Raji (cell line): ENCODE measurements around the gene ABCC11.

Experiments
- POLR2A ChIP-seq: IDR thresholded peaks from 2 replicates; pipeline ENCODE4 v1.6.1; 2011; ENCODE audit warnings: low read depth, low read length, control low read depth; ENCODE audit not compliant: insufficient read depth

Gene ABCC11

DNA sequence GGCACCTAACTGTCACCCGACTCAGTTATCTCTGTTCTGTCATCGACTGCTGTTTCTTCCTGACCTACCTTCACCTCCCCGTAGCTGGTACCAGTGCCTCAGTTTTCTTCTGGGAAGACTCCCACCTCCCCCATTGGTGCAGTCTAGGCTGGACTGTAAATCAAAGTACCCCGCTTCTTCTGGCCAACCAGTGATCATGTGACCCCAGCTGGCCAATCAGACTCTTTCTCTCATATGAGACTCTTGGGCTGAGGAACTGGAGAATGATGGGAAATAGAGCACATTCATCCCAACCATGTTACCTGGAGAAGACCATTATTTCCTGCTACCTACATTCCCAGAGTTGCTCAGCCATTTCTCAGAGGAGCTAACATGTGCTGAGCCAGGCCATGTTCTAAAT lies 23.8 kb downstream of the ABCC11 start:
- TF ChIP-seq POLR2A, result no peak

DNA sequence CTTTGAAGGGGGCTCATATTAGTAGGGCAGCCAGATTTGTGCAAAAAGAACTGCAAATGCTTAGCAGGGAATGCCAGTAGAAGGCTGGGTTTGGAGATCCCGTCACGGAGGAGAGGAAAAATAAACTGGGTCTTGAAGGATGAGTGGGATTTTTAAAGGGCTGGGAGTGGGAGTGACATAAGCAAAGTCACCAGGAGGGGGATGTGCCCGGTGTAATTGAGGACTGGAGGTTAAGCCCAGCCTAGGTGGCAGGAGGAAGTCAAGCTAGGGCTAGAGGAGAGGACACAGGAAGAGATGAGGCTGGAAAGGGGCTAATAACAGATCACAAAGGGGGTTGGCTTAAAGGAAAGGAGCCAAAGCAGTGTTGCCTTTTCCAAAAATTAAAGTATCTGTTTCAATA lies 26.4 kb downstream of the ABCC11 start:
- TF ChIP-seq POLR2A, result no peak

DNA sequence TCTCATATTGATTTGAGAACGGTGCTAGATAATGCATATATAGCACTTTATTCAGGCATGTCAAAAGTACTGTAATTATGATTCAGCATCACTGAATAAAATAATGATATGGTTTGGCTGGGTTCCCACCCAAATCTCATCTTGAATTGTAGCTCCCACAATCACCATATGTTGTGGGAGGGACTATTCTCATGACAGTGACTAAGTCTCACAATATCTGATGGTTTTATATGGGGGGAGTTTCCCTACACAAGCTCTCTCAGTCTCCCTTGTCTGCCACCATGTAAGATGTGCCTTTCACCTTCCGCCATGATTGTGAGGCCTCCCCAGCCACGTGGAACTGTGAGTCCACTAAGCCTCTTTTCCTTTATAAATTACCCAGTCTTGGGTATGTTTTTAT lies 28.9 kb downstream of the ABCC11 start:
- TF ChIP-seq POLR2A, result no peak

DNA sequence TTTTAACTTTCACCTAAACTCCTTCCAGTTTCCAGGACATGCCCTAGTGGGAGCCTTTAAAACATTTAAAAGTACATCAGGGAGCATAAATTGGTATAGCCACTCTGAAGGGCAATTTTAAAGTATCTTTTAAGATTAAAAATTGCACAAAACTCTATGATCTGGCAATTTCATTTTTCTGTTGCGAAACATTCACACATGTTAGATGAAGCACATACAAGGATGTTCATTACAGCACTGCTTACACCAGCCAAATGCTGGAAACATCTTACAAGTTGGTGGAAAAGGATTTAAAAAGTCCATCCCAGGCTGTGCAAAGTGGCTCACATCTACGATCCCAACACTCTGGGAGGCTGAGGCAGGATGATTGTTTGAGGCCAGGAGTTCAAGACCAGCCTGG lies 29.6 kb downstream of the ABCC11 start:
- no peak for TF ChIP-seq POLR2A

DNA sequence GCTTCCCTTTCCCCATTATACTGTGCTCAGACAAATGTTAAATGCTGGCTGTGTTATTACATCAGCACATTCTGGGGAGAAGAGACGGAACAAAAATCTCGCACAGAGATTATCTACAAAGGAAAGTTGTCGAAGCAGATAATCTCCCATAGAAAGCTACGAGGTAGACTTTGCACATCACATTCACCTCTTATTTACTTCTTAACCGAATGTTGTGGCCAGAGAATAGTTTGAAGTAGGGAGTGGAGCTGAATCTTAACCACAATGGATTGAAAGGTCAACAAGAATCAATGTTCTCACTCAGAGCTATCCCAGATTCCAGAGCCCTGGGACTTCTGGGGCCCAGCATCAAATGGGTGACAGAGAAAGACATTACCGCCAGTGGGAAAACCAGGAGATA lies 31.6 kb downstream of the ABCC11 start:
- TF ChIP-seq POLR2A, result no peak

DNA sequence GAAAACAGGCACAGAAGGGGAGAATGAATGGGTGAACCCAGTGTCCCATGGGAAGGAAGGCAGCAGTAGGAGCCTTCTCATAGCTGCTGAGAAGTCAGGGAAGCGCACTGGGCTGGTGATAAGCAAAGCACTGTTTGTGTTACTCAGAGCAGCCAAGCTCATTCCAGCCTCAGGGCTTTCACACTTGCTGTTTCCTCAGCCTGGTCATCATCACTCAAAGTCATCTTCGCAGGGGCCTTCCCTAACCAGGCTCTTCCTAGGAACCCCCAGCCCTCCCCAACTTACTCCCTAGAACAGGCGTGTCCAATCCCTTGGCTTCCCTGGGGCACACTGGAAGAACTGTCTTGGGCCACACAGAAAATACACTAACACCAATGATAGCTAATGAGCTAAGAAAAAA lies 35.3 kb downstream of the ABCC11 start:
- TF ChIP-seq POLR2A, result no peak

DNA sequence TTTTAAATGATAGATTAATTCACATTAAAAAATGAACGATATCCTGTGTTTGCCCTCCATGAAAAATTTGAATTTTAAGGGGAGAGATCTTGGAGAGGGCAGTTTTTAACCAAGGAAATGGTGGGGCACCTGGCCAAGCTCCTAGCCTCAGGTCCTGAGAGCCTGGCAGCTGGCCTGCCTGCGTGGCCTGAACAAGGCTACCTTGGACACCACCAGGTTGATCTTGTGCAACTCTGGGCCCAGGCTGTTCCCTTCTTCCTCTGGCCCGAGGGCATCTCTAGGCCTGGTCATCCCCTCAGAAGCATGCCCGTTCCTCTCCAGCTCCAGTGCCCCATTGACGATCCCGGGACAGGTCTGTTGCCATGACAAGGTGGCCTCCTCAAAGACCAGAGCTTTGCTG lies 36.6 kb downstream of the ABCC11 start:
- TF ChIP-seq POLR2A, result no peak

DNA sequence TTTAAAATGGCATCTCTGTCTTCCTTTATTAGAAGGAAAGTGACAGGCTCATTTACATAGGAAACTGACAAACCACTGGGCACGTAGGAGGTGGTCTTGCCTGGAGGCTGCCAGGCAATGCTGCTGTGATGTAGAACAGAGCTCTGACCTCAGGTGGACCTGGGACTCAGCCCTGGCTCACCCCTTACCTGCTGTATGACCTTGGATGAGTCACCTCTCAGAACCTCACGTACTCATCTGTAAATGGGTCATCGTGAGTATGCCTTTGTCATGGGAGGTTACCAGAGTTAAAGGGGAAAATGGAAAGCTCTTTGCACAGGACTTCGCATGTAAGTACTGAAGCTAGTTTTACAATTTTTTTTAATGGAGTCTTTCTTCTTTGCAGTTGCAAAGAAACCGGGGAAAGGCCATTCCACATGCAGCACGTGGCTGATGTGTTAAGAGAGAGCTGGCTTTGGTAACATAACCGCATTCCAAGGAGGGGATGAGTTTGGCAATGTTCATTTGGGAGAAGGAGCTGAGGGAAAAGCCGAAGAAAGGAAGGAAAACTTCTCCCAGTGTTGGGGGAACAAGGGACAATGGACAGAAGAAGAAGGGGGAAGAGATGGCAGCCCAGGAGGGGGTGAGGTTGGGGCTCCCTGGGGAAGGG lies 40.6 kb downstream of the ABCC11 start:
- TF ChIP-seq POLR2A, result no peak

DNA sequence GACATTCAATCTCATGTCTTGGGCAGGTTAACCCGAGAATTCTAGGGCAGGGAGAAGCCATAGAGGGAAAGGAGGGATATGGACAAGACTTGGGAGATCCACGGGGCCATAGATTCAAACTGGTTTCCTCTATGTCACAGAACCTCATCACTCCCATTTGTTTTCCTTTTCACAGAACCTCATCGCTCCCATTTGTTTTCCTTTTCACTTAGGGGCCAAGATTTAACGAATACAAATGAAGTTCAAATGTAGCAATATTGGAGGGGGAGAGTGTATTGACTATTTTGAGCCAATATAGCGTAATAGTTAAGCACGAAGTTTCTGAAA lies 42.6 kb downstream of the ABCC11 start:
- no peak for TF ChIP-seq POLR2A

DNA sequence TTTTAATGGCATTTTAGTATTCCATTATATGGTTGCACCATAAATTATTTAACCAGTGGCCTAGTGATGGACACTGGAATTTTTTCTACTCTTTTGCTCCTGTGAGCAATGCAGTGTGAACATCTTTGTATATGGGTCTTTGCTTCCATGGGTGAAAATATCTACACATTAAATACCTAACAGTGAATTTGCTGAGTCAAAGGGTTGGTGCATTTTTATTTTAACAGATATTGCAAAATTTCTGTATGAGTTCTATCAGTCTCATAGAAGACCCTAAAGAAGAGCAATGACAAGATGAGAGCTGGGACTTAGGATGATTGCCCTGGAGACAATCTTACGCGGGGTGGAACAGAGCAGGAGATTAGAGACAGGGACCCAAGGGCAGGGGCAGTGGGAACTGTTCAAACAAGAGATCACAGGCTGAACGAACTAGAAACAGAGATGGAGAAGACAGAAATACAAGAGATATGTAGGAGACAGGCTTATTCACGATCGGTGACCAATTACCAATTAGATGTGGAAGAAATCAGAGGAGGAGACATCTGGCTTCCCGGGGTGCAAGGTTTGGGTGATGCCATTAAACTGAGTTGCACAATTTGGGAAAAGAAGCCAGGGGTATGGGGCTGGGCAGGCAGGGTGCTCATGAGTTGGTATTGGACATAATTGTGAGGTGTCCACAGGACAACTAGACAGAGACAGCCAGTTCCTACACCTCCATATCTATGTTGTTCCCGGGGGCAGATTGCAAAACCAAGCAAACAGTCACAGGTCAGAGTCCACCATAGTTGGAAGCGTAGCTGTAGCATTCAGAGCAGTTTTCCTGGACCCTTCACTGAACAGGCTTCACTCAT lies 43.1 kb downstream of the ABCC11 start:
- TF ChIP-seq POLR2A, result no peak

DNA sequence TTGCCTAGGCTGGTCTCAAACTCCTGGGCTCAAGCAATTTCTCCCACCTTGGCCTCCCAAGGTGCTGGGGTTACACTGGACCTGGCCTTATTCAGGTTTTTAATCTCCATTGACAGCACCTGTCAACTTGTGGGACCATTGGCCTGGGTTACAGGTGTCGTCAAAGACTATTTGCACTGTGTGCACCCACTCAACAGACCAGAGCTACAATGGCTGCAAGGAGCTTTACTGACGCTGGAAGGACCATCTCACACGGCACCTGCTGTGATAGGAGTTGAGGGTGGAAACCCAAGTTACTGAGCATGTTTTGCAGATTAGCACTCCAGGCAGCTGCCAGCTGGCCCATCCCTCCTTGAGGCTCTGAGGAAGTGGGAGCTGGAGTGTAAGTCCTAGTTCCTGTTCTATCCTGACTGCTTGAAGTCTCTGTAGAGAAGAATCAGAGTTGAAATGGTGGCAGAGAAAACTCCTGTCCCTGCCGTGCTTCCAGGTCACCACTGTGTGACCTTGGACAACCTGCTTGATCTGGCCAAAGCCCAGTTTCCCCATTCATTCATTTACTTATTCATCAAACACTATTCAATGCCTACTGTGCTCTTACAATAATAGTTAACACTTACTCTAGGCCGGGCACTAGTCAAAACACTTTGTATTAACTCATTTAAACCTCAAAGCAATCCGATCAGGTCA lies 45.7 kb downstream of the ABCC11 start:
- TF ChIP-seq POLR2A, result no peak

DNA sequence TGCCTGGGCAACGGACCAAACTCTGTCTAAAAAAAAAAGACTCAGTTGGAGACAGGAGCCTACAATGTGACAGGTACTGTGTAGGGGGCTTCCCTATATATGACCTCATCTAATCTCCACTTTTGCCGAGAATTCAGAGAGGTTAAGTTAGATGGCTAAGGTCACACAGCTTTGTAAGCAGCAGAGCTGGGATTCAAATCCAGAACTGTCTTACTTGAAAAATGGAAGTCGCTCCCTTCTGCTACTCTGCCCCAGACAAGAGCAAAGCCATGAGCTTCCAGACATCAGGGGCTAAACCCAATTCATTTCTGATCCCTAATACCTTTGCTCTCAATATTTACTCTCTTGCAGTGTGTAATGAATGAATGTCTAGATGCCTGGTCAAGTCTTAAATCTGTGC lies 50.0 kb downstream of the ABCC11 start:
- no peak for TF ChIP-seq POLR2A

DNA sequence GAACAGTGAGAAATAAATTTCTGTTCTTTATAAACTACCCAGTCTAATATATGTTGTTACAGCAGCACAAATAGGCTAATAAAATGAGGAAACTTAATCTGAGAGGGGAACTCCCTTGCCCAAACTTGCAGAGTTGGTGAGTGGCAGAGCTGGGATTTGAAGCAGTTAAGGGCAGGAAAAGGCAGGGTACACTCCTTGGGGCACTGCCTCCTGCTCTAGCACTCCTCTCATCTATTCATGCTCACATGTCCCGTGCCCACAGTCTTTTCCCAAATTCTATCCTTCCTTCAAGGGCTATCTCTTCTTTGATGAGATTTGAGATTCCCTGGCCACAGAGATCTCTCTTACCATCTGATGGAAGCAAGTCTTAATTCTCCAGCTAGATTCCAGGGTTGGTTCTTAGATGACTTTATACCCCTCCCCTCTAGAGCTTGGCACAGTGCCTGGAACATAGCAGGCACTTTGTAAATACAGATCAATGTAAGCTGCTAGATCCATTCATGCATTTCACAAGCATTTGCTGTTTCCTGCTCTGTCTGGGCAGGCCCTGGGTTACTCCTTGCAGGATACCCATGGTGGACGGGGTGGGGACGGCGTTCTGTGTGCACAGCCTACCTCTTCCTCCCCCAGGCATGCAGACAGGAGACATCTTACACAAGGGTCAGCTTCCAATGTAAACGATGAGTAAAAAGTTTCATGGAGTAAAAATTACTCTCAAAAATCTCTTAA lies 52.3 kb downstream of the ABCC11 start:
- TF ChIP-seq POLR2A, result no peak

DNA sequence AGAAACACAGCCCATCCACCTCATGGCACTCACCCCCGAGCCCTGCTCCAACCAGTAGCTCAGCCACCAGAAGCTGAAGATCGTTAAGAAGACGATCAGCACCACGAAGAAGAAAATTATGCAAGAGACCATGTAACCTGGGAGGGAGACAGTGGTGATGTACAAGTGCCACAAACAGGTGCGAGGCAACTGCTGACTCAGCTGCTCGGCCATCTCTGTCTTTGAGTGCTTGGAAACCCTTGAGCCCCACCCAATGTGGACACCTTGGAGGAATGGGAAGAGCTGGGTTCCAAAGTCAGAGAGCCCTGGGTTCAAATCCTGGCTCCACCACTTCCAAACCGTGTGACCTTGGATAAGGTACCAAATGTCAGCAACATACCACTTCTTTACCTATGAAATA lies 53.5 kb downstream of the ABCC11 start:
- TF ChIP-seq POLR2A, result no peak

DNA sequence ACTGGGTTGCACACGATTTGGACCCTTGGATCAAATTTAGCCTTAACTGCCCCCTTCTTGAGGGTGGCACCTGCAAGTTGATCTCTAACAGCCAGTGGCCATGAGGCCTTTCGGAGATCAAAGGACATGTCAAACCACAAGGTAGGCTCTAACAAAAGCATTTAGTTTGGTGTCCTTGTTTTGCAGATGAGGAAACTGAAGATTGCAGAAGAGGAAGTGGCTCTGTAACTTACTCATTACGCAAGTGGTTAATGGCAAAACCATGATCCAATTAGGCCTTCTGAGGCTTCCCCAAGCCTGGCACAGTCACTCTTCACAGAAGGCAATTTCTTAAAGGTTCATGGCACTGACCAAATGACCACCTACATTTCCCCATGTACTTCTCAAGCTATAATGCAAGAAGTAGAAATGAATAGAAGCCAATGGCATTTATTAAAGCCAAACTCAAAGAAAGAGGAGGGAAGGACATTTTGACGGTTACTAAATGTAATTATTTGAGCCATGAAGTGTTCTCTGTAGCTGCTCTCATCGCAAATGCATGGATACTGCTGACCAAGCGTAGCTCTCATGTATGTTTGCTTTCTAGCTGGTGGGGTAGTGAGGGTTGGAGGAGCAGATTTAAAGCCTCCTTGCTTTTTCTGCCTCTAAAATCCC lies 58.8 kb downstream of the ABCC11 start:
- no peak for TF ChIP-seq POLR2A

DNA sequence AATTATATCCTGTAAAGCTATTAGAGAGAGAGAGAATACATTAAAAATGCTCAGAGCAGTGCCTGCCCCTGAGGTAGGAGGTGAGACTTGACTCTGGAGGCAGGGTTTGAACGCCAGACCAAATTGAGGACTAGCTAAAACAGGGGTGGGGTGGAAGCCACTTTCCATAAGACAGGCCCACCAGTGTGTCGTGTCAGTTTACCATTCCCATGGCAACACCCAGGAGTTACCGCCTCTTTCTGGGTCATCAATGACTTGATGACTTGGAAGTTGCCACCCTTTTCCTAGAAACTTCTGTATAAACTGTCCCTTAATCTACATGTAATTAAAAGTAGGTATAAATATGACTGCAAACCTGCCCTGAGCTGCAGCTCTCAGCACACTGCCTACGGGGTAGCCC lies 59.6 kb downstream of the ABCC11 start:
- TF ChIP-seq POLR2A, result no peak

DNA sequence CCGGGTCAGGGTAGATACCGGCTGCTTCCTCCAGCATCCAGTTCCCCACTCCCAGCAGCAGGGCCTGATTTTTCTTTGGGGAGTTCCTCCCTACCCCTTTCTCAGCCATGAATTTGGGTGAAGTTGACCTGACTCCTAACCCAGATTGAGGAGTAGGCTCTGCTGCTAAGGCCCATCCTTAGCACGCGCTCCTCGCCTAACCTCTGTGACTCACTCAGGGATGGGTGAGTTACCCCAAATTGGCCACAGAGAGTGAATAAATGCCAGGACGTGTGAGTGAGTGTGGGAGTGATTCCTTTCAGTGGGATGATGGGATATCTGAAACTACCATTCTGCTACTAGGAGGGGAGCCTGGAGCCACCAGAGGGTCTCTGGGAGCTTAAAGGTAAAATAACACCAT lies 62.7 kb downstream of the ABCC11 start:
- TF ChIP-seq POLR2A, result no peak
